Heart right ventricle (tissue), 16 donors: ENCODE results near the gene RAB33B. TPM values are rescaled to one million over a fixed set of nuclear protein-coding genes. Genes with fewer than 3 reads are reported as not detected.

Experiments used
- ATAC-seq, 8 donors: fragments of 200-7000 bp; cut with Tn5 transposase; one replicate each; pipeline ENCODE4 v1.9.1; 2020; ENCODE audit warnings: mild to moderate bottlenecking in 8 of 8, moderate library complexity in 8 of 8, moderate number of reproducible peaks in 1 of 8
- DNase-seq, 2 donors: peaks; one replicate each; pipeline ENCODE4 v3.0.0-alpha.2; 2020
- H3K27ac ChIP-seq, 10 donors: fragments of 200-600 bp; sonication (generic) in 2 of 10; one replicate each; pipeline versions ENCODE4 v1.5.0 to v1.8.0; 2020 to 2022; ENCODE audit warnings: mild to moderate bottlenecking in 3 of 10
- H3K27me3 ChIP-seq, 7 donors: fragments of 200-600 bp; one replicate each; pipeline ENCODE4 v1.8.0; 2021 to 2022; ENCODE audit warnings: mild to moderate bottlenecking in 2 of 7
- H3K36me3 ChIP-seq, 9 donors: fragments of 200-600 bp; sonication (generic) in 1 of 9; one replicate each; pipeline versions ENCODE4 v1.5.0 to v1.8.0; 2020 to 2022; ENCODE audit warnings: mild to moderate bottlenecking in 2 of 9
- H3K4me1 ChIP-seq, 9 donors: fragments of 200-600 bp; sonication (generic) in 1 of 9; one replicate each; pipeline versions ENCODE4 v1.5.0 to v1.8.0; 2020 to 2022; ENCODE audit warnings: mild to moderate bottlenecking in 4 of 9
- H3K4me3 ChIP-seq, 10 donors: fragments of 200-600 bp; sonication (generic) in 2 of 10; one replicate each; pipeline versions ENCODE4 v1.5.0 to v1.8.0; 2020 to 2022; ENCODE audit warnings: mild to moderate bottlenecking in 7 of 10, moderate library complexity in 2 of 10
- H3K9me3 ChIP-seq, 11 donors: fragments of 200-600 bp in 10 of 11; sonication (generic) in 2 of 11; one replicate each; pipeline versions ENCODE4 v1.5.0 to v1.8.0; 2013 to 2022; ENCODE audit warnings: mild to moderate bottlenecking in 2 of 11, control low read depth in 1 of 11, moderate library complexity in 1 of 11
- WGBS, 2 donors: extraction: QIAGEN DNeasy Blood & Tissue Kit; methylation state at CpG; one replicate each; pipeline ENCODE4 v1.1.7; 2013; ENCODE audit warnings: inconsistent platforms in 1 of 2; 5-methylcytosine and 5-hydroxymethylcytosine counted together
- intact Hi-C, 10 donors: fragments of 100-400 bp; cut with DNase I; formaldehyde crosslinking; loops; one replicate each; pipeline versions ENCODE4 v1.11.1 to v1.14.2; 2022
- polyA plus RNA-seq, 2 donors: library from polyadenylated mRNA; stranded (reverse); fragments of 200-250 nt; gene quantifications; one replicate each; pipeline ENCODE4 v1.2.3, GENCODE V29; 2013
- total RNA-seq, 10 donors: library from RNA; stranded (reverse); fragmentation: NEBNext Ultra II Directional in 3 of 10; extraction: Animal tissue kit (Norgen Biotek cat#: 25700) in 3 of 10; gene quantifications; one replicate each; pipeline versions ENCODE4 v1.2.1 to v1.2.4, GENCODE V29; 2021 to 2023
- TF ChIP-seq, protein P1 (sequence below), 9 donors: fragments of 200-600 bp; sonication (generic) in 2 of 9; IDR thresholded peaks; one replicate each; pipeline versions ENCODE4 v1.5.0 to v1.8.0; 2021 to 2022; ENCODE audit warnings: antibody characterized with exemption in 9 of 9, mild to moderate bottlenecking in 5 of 9, moderate library complexity in 1 of 9
- donor health status: Arrhythmogenic right ventricular cardiomyopathy.
- donor health status: ischemic (EF 13 %, LVEDD 7.1; RV severe dilation, severe dysfunction).
- donor health status: healthy with polysubstance abuse.
- donor health status: DM: no; HTN: yes; CAD: no.
- donor health status: DM: no; HTN: no; CAD: no.
- donor health status: ischemic (EF 25% LVEDD 6.9; RV normal size, moderate dysfunction).
- donor health status: ischemic (EF 25% LVEDD 5.7; RV mildly dilated, moderate dysfunction).
- donor health status: healthy.
- donor health status: DM: yes; HTN: yes; CAD: no.
- donor health status: Ischemic cardiomyopathy.
- donor health status: ischemic (EF 35%, LVEDD 5.7; RV mildly dilated, moderate dysfunction).
- donor health status: nonischemic (EF 11% LVEDD 7.7; RV severe dilation, severe dysfunction).
- donor health status: DM: yes; HTN: yes; CAD: no.
- donor health status: PGD.
- donor health status: ischemic (EF 29% LVEDD 5.4; RV normal size, mild dysfunction).
- donor health status: nonischemic (EF 23%, LVEDD 6.1; RV moderate dilation, normal function).

Gene RAB33B
- total and polyA plus RNA-seq, 12 donors, result 2.4 to 7.5 (median 6.6) TPM

DNA sequence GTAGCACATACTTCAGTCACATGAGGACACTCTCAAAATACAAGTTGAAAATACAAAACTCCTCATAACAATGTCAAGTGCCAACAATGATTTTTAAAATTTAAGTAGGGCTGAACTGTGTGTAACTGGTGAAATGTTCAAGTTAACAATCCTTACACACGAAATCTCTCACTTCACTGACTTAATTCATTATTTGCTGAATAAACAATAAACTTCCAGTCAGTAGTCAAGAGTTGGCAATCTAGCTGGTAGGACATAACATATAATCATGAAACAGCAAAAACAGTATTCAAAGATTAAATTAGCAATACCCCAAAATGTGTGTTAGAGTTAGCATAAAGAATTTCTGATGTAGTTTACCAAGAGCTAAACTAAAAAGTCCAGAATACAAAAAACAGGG is 1.9 kb upstream of the RAB33B start:
- DNase-seq (no peak), ATAC-seq (no peak)
- WGBS, 2 donors, result 91 to 100% methylated on average over 1 of the region's 1 CpG
- Histone ChIP-seq H3K9me3 (no peaks in the 10 kb centered on the region), H3K4me1 (peaks cover 4 to 41% (median 34%) of the 10 kb centered on the region in 9 donors), H3K27me3 (no peaks in the 10 kb centered on the region), H3K4me3 (peak overlapping the region in 3 of 10 donors; percentile 78 to 89 (median 85)), H3K36me3 (no peaks in the 10 kb centered on the region), H3K27ac (peak overlapping the region in 1 of 10 donors; percentile 98)
- intact Hi-C loops, result loop anchor here in 5 of 10 donors (2.0 to 10.0 kb wide), 7 partner anchors 33 to 367 kb away; partner anchors contain the start of genes SETD7 (in 3 of the 5), NAA15 (in 1 of the 5) and NDUFC1 (in 1 of the 5)
- TF ChIP-seq, protein P1, sequence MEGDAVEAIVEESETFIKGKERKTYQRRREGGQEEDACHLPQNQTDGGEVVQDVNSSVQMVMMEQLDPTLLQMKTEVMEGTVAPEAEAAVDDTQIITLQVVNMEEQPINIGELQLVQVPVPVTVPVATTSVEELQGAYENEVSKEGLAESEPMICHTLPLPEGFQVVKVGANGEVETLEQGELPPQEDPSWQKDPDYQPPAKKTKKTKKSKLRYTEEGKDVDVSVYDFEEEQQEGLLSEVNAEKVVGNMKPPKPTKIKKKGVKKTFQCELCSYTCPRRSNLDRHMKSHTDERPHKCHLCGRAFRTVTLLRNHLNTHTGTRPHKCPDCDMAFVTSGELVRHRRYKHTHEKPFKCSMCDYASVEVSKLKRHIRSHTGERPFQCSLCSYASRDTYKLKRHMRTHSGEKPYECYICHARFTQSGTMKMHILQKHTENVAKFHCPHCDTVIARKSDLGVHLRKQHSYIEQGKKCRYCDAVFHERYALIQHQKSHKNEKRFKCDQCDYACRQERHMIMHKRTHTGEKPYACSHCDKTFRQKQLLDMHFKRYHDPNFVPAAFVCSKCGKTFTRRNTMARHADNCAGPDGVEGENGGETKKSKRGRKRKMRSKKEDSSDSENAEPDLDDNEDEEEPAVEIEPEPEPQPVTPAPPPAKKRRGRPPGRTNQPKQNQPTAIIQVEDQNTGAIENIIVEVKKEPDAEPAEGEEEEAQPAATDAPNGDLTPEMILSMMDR (IDR thresholded peaks at IDR 0.05), result no peak

DNA sequence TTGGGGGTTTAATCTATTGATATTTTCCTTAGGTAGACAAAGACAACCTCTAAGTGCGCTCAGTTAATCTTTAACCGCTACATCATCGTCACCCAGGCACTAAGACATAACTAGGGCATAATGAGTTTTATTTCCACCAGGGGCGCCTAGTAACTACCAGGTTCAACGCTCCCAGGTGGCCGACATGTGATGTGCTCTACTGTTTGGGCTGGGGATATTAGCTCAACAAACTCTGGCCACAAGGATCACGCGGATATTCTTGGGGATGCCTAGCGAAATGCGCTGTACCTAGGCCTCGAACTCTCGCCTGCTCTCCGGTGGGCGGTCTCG is 915 bp upstream of the RAB33B start:
- ATAC-seq (peak in 6 of 8 donors; percentile 2 to 42 (median 24)), DNase-seq (no peak)
- TF ChIP-seq, protein P1 (IDR thresholded peaks at IDR 0.05), result peak; percentile 5 to 42 (median 29)
- Histone ChIP-seq H3K4me3 (peak overlapping the region; percentile 66 to 95 (median 84)), H3K36me3 (no peaks in the 10 kb centered on the region), H3K27me3 (no peaks in the 10 kb centered on the region), H3K27ac (peak overlapping the region; percentile 94 to 100 (median 98)), H3K9me3 (no peaks in the 10 kb centered on the region), H3K4me1 (peaks cover 4 to 49% (median 43%) of the 10 kb centered on the region in 9 donors)
- WGBS, 2 donors, result 2 to 3% methylated on average over 15 of the region's 15 CpGs
- intact Hi-C loops, result loop anchor here in 5 of 10 donors (2.0 to 10.0 kb wide), 7 partner anchors 34 to 368 kb away; partner anchors contain the start of genes SETD7 (in 3 of the 5), NAA15 (in 1 of the 5) and NDUFC1 (in 1 of the 5)

DNA sequence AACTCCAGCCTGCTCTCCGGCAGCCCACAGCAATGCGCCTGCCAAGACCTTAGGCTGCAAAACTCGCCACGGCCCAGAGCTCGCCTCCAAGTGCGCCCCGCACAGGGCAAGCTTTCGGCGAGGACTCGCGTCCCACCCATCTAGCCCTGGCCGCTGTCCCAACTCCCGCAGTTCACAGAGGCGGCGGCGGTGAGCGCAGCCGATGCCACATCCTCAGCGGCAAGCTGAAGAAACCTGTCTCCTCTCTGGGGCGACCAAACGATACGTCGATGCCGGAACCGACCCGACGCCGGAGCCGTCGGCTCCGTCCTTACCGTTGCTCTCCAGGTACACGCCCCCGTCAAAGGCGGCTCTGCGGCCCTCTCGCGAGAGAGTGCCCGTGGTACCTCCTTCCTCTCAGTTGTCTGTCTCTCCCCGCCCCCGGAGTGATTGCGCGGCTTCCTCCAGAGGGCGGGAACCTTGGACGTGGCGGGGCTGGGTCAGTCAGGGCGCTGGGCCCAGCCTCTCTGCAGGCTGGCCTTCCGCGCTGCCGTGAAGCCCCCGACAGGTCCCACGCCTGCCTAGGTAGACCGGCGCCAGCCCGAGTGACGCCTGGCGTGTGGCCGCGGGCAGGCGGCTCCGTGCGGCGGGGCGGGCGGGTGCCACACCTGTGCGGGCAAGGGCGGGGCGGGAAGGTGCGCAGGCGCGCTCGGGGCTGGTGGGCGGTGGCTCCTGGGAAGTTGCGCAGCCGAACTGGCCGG is 380 bp upstream of the RAB33B start:
- H3K4me3 ChIP-seq, result peak overlapping the region; percentile 66 to 95 (median 84)
- TF ChIP-seq, protein P1 (IDR thresholded peaks at IDR 0.05), result peak in 3 of 9 donors; percentile 4 to 31 (median 24)
- intact Hi-C loops, result loop anchor here in 5 of 10 donors (2.0 to 10.0 kb wide), 7 partner anchors 35 to 369 kb away; partner anchors contain the start of genes SETD7 (in 3 of the 5), NAA15 (in 1 of the 5) and NDUFC1 (in 1 of the 5)
- ATAC-seq, result peak; percentile 97 to 99 (median 98)
- no peaks in the 10 kb centered on the region for H3K9me3 ChIP-seq
- peak overlapping the region; percentile 94 to 100 (median 98) for H3K27ac ChIP-seq
- DNase-seq, result peak; percentile 98
- 0 to 1% methylated on average over 70 to 76 of the region's 76 CpGs for WGBS, 2 donors
- peaks cover 4 to 54% (median 49%) of the 10 kb centered on the region in 9 donors for H3K4me1 ChIP-seq
- H3K27me3 ChIP-seq, result no peaks in the 10 kb centered on the region
- no peaks in the 10 kb centered on the region for H3K36me3 ChIP-seq

DNA sequence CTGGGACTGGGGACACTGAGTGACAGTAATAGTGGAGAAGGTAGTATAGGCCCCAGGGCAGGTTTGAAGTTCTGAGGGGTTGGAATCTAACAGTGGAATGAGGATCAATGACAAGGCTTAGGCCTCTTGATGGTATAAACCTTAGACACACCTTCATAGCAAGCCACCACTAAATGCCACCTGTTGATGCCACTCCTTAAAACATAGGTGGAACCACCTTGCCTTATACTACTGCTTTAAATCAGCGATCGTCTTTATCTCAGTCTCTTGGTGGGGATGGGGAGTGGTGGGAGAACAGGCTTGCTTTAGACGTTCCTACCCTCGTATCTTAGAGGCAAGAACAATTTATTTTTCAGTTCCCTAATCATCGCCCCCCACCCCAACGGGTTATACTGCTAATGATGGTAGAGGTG is 1.2 kb downstream of the RAB33B start:
- H3K4me3 ChIP-seq, result peak overlapping the region; percentile 66 to 95 (median 84)
- DNase-seq (no peak), ATAC-seq (no peak)
- WGBS, 2 donors, result 44 to 46% methylated on average over 6 of the region's 6 CpGs
- H3K4me1 ChIP-seq, result peaks cover 4 to 59% (median 53%) of the 10 kb centered on the region in 9 donors
- peak overlapping the region in 6 of 10 donors; percentile 94 to 100 (median 98) for H3K27ac ChIP-seq
- H3K27me3 ChIP-seq, result no peaks in the 10 kb centered on the region
- TF ChIP-seq, protein P1 (IDR thresholded peaks at IDR 0.05), result no peak
- intact Hi-C loops, result loop anchor here in 2 of 10 donors (5.0 to 10.0 kb wide), 2 partner anchors 42 to 370 kb away; no protein-coding TSS in a partner anchor
- H3K36me3 ChIP-seq, result no peaks in the 10 kb centered on the region
- no peaks in the 10 kb centered on the region for H3K9me3 ChIP-seq
